Tibial nerve (tissue), 4 donors: ENCODE data around the gene RASSF8.

Experiments
- EP300 ChIP-seq, 2 donors: sonication (generic); formaldehyde crosslinking; IDR thresholded peaks; one replicate each; pipeline ENCODE4 v1.6.1; 2017; ENCODE audit warnings: antibody characterized with exemption in 2 of 2, mild to moderate bottlenecking in 1 of 2
- POLR2A ChIP-seq, 2 donors: fragments of 450-650 bp; IDR thresholded peaks; one replicate each; pipeline ENCODE4 v1.6.1; 2017; ENCODE audit warnings: antibody characterized with exemption in 2 of 2, mild to moderate bottlenecking in 2 of 2, moderate library complexity in 2 of 2
- TF ChIP-seq, protein P1 (sequence below), 5 experiments: fragments of 200-600 bp in 3 of 5; fragments of 450-650 bp in 2 of 5; sonication (generic) in 3 of 5; IDR thresholded peaks; one replicate each; pipeline ENCODE4 v1.5.1; 2016 to 2019; ENCODE audit warnings: antibody characterized with exemption in 5 of 5, mild to moderate bottlenecking in 3 of 5, moderate library complexity in 2 of 5

DNA sequence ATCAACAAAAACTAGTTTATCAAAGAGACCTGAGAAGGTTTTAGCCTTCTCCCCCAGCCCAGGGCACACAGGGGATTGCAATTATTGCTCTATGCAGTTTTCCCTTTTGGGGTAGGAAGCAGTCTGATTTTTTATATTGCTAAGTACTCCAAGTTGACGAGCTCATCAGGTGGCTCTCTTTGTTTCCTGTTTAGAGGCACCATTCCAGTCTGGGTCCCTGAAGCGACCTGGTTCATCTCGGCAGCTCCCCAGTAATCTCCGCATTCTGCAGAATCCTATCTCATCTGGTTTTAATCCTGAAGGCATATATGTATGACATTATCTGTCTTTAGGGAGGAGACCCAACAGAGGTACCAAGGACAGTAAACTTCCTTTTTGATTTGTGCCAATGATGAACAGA, 110.0 kb downstream of the RASSF8 start:
- TF ChIP-seq, protein P1, sequence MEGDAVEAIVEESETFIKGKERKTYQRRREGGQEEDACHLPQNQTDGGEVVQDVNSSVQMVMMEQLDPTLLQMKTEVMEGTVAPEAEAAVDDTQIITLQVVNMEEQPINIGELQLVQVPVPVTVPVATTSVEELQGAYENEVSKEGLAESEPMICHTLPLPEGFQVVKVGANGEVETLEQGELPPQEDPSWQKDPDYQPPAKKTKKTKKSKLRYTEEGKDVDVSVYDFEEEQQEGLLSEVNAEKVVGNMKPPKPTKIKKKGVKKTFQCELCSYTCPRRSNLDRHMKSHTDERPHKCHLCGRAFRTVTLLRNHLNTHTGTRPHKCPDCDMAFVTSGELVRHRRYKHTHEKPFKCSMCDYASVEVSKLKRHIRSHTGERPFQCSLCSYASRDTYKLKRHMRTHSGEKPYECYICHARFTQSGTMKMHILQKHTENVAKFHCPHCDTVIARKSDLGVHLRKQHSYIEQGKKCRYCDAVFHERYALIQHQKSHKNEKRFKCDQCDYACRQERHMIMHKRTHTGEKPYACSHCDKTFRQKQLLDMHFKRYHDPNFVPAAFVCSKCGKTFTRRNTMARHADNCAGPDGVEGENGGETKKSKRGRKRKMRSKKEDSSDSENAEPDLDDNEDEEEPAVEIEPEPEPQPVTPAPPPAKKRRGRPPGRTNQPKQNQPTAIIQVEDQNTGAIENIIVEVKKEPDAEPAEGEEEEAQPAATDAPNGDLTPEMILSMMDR (IDR thresholded peaks at IDR 0.05) = no peak
- TF ChIP-seq POLR2A (IDR thresholded peaks at IDR 0.05) (no peak), EP300 (IDR thresholded peaks at IDR 0.05) (no peak)
